IMR-90 (cell line): Measurements from ENCODE around the gene UXS1. TPM values are rescaled to one million over a fixed set of nuclear protein-coding genes. Genes with fewer than 3 reads are reported as not detected.

ENCODE experiments used
- ATAC-seq: fragments of 200-7000 bp; cut with Tn5 transposase; 2 replicates; pipeline ENCODE4 v1.9.1; 2020; ENCODE audit warnings: low read depth, mild to moderate bottlenecking, moderate library complexity
- BruUV-seq: library from RNA; stranded (reverse); fragments of 400-500 nt; replicated peaks from 2 replicates; lab custom pipeline; 2021; lab: Mats Ljungman, UMichigan
- CTCF ChIA-PET: fragments of 300-600 bp; formaldehyde crosslinking; extraction: SDS; loops from one replicate; lab custom pipeline; 2021; ENCODE audit warnings: antibody characterized with exemption; lab: Yijun Ruan, JAX
- POLR2A ChIA-PET: fragments of 300-600 bp; sonication (Branson Sonifier 250); formaldehyde crosslinking; loops from one replicate; lab custom pipeline; 2022; ENCODE audit warnings: antibody characterized with exemption; ENCODE audit not compliant: unreplicated experiment; lab: Charles Lee
- DNase-seq: peaks from one replicate; pipeline ENCODE4 v3.0.0; 2013
- H2AFZ ChIP-seq: replicated peaks from 2 replicates; pipeline ENCODE3; 2013; ENCODE audit warnings: low read length, mild to moderate bottlenecking; ENCODE audit not compliant: poor library complexity
- H2AK5ac ChIP-seq: 2 replicates; pipeline ENCODE4 v1.6.1; 2013; ENCODE audit warnings: low read depth, low read length, inconsistent platforms
- H2AK9ac ChIP-seq: replicated peaks from 2 replicates; pipeline ENCODE3; 2013; ENCODE audit warnings: mild to moderate bottlenecking, low read depth, low read length, moderate library complexity; ENCODE audit not compliant: poor library complexity
- H2BK120ac ChIP-seq: 2 replicates; pipeline ENCODE4 v1.6.1; 2013; ENCODE audit warnings: low read depth, low read length, inconsistent platforms
- H2BK15ac ChIP-seq: 3 replicates; pipeline ENCODE4 v1.6.1; 2013; ENCODE audit warnings: low read depth, low read length, inconsistent platforms
- H2BK20ac ChIP-seq: 2 replicates; pipeline ENCODE4 v1.6.1; 2013; ENCODE audit warnings: low read depth, mild to moderate bottlenecking, inconsistent platforms, low read length, moderate library complexity
- H2BK5ac ChIP-seq: 2 replicates; pipeline ENCODE4 v1.6.1; 2013; ENCODE audit warnings: mild to moderate bottlenecking, low read depth, low read length, inconsistent platforms; ENCODE audit not compliant: poor library complexity, severe bottlenecking
- H3K14ac ChIP-seq: replicated peaks from 2 replicates; pipeline ENCODE4 v1.6.1; 2013; ENCODE audit warnings: low read depth, low read length, inconsistent platforms
- H3K18ac ChIP-seq: 2 replicates; pipeline ENCODE4 v1.6.1; 2013; ENCODE audit warnings: low read depth, low read length, control low read depth
- H3K23ac ChIP-seq: 2 replicates; pipeline ENCODE4 v1.6.1; 2013; ENCODE audit warnings: low read depth, low read length, inconsistent platforms
- H3K27ac ChIP-seq: 2 replicates; pipeline ENCODE4 v1.5.1; 2013; ENCODE audit warnings: mild to moderate bottlenecking, control low read depth, low read length; ENCODE audit not compliant: insufficient read depth
- H3K27me3 ChIP-seq: 2 replicates; pipeline ENCODE4 v1.6.1; 2013; ENCODE audit warnings: low read length; ENCODE audit not compliant: control insufficient read depth, insufficient read depth
- H3K36me3 ChIP-seq: 2 replicates; pipeline ENCODE4 v1.6.1; 2013; ENCODE audit warnings: low read length, mixed read lengths; ENCODE audit not compliant: control insufficient read depth, insufficient read depth
- H3K4ac ChIP-seq: 2 replicates; pipeline ENCODE4 v1.6.1; 2013; ENCODE audit warnings: low read depth, low read length, inconsistent platforms
- H3K4me1 ChIP-seq: 2 replicates; pipeline ENCODE4 v1.6.1; 2013; ENCODE audit warnings: low read length, mixed read lengths; ENCODE audit not compliant: control insufficient read depth, insufficient read depth
- H3K4me2 ChIP-seq: 2 replicates; pipeline ENCODE4 v1.6.1; 2013; ENCODE audit warnings: low read depth, mild to moderate bottlenecking, control low read depth, low read length, moderate library complexity
- H3K4me3 ChIP-seq: 2 replicates; pipeline ENCODE4 v1.5.1; 2013; ENCODE audit warnings: low read depth, mild to moderate bottlenecking, control low read depth, low read length, moderate library complexity; ENCODE audit not compliant: insufficient read depth
- H3K56ac ChIP-seq: 2 replicates; pipeline ENCODE4 v1.6.1; 2013; ENCODE audit warnings: low read length, inconsistent platforms; ENCODE audit not compliant: insufficient read depth; ENCODE audit errors: extremely low read depth
- H3K79me1 ChIP-seq, 2 experiments: 2 replicates each; pipeline ENCODE4 v1.6.1; 2013; ENCODE audit warnings: low read length in 2 of 2, inconsistent platforms in 1 of 2, low read depth in 1 of 2
- H3K9ac ChIP-seq: 2 replicates; pipeline ENCODE4 v1.6.1; 2013; ENCODE audit warnings: low read depth, low read length, control low read depth
- H3K9me1 ChIP-seq: 2 replicates; pipeline ENCODE4 v1.6.1; 2013; ENCODE audit warnings: low read length, inconsistent platforms; ENCODE audit not compliant: insufficient read depth
- H3K9me3 ChIP-seq: 2 replicates; pipeline ENCODE4 v1.6.1; 2013; ENCODE audit warnings: low read length; ENCODE audit not compliant: control insufficient read depth, insufficient read depth
- H4K20me1 ChIP-seq: 2 replicates; pipeline ENCODE4 v1.6.1; 2013; ENCODE audit warnings: low read length, inconsistent platforms; ENCODE audit not compliant: insufficient read depth
- H4K5ac ChIP-seq: 2 replicates; pipeline ENCODE4 v1.6.1; 2013; ENCODE audit warnings: mild to moderate bottlenecking, low read depth, low read length, control low read depth
- H4K8ac ChIP-seq, 2 experiments: 2 replicates each; pipeline ENCODE4 v1.6.1; 2013; ENCODE audit warnings: low read depth in 2 of 2, low read length in 2 of 2, control low read depth in 1 of 2, inconsistent platforms in 1 of 2
- H4K91ac ChIP-seq: 2 replicates; pipeline ENCODE4 v1.6.1; 2013; ENCODE audit warnings: low read depth, low read length, inconsistent platforms; ENCODE audit not compliant: insufficient read depth
- BHLHE40 ChIP-seq: fragments of 150-350 bp; IDR thresholded peaks from 2 replicates; pipeline ENCODE4 v1.6.1; 2016; ENCODE audit warnings: mild to moderate bottlenecking, low read depth, low read length
- CHD1 ChIP-seq: IDR thresholded peaks from 2 replicates; pipeline ENCODE4 v1.6.1; 2012; ENCODE audit warnings: low read depth, low read length, improper control_type of control experiment
- FOS ChIP-seq: fragments of 150-350 bp; IDR thresholded peaks from 2 replicates; pipeline ENCODE4 v1.6.1; 2016; ENCODE audit warnings: low read depth, low read length
- MXI1 ChIP-seq: IDR thresholded peaks from 2 replicates; pipeline ENCODE4 v1.6.1; 2012; ENCODE audit warnings: low read depth, mild to moderate bottlenecking, low read length, moderate library complexity, borderline replicate concordance
- RCOR1 ChIP-seq: IDR thresholded peaks from 2 replicates; pipeline ENCODE4 v1.6.1; 2012; ENCODE audit warnings: mild to moderate bottlenecking, low read length, improper control_type of control experiment; ENCODE audit not compliant: insufficient replicate concordance
- RFX5 ChIP-seq: IDR thresholded peaks from 2 replicates; pipeline ENCODE4 v1.8.0; 2012; ENCODE audit warnings: low read depth, mild to moderate bottlenecking, low read length, moderate library complexity
- WGBS, 2 experiments: methylation state at CpG; one replicate each; pipeline versions ENCODE4 v1.1.5 to v1.1.7; 2013; ENCODE audit warnings: missing lambda C conversion rate in 2 of 2; ENCODE audit not compliant: insufficient read length in 1 of 2; ENCODE audit errors: extremely low coverage in 2 of 2; 5-methylcytosine and 5-hydroxymethylcytosine counted together
- dilution Hi-C: fragments of 300-500 bp; cut with HindIII; formaldehyde crosslinking; loops from one replicate; pipeline ENCODE4 v1.14.3; 2018; ENCODE audit warnings: low sequenced_read_pairs; ENCODE audit not compliant: unreplicated experiment
- in situ Hi-C: fragments of 300-500 bp; cut with MboI; formaldehyde crosslinking; loops from 3 replicates; pipeline ENCODE4 v1.14.3; 2019; ENCODE audit warnings: low sequenced_read_pairs, inconsistent platforms, mixed read lengths
- intact Hi-C: fragments of 100-400 bp; cut with micrococcal nuclease; formaldehyde crosslinking; loops from 2 replicates; pipeline ENCODE4 v1.10.0; 2022
- polyA plus RNA-seq, 3 experiments: library from polyadenylated mRNA; depleted of rRNA; stranded (reverse); fragments of >200 nt; gene quantifications; 2 replicates each; pipeline ENCODE4 v1.2.3, GENCODE V29; 2012; ENCODE audit warnings: low replicate concordance in 1 of 3
- total RNA-seq: library from RNA; depleted of rRNA; stranded (reverse); fragments of >200 nt; gene quantifications from 2 replicates; pipeline ENCODE4 v1.2.3, GENCODE V29; 2012

Gene UXS1
- total and polyA plus RNA-seq, 2 of the 4 experiments (the other 2 are of a cell fraction), result 33.7 to 54.3 TPM

DNA sequence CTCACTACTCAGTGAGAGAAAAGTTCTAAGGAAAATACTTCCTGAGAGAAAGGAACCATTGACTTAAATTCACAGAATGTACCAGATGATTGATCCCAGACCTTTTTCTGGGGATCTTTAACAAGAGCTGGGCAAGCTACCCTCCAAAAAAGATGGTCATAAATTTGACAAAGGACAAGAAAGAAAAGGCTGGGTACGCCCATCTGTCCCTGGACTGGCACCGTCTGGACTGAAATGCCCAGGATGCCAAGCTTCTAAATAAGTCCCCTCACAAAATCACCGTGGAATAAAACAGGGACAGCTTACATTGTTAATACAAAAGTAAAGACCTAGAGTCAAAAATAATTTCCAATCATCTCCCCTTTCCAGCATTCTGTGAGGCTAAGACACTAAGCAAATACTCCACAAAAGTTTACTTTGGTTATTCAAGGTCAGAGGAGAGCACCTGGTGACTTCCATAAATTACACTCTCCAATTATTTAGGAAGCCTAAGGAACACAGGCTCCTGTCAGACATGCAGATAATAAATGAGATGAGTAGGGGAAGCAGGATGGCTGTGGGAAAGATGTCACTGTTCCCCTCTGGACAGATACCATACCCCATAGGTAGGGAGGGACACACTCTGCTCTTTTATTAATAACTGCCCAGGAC lies 69.9 kb downstream of the UXS1 start:
- Histone ChIP-seq H4K8ac (no peak overlapping the region), H3K36me3 (peaks cover 22% of the 10 kb centered on the region), H3K4me1 (peaks cover 6% of the 10 kb centered on the region; the same call in 1 of the 2 replicates), H2BK20ac (no peak overlapping the region), H3K9ac (no peak overlapping the region), H3K4ac (no peak overlapping the region), H4K20me1 (no peaks in the 10 kb centered on the region), H2BK15ac (no peak overlapping the region), H3K79me1 (peaks cover 5 to 9% of the 10 kb centered on the region in 2 experiments; a peak in 3 of 4 replicates), H3K14ac (no peak overlapping the region), H3K27me3 (no peaks in the 10 kb centered on the region), H2BK120ac (no peak overlapping the region), H3K27ac (no peak overlapping the region), H3K4me2 (no peak overlapping the region), H3K23ac (no peak overlapping the region), H2AK9ac (no peak overlapping the region), H2BK5ac (no peak overlapping the region), H2AK5ac (no peak overlapping the region), H3K56ac (no peak overlapping the region), H3K18ac (no peak overlapping the region), H4K91ac (no peak overlapping the region), H4K5ac (no peak overlapping the region), H2AFZ (no peak overlapping the region), H3K9me1 (peaks cover 8% of the 10 kb centered on the region; the same call in 1 of the 2 replicates), H3K9me3 (no peaks in the 10 kb centered on the region), H3K4me3 (no peak overlapping the region)
- TF ChIP-seq FOS, result no peak
- no peak for TF ChIP-seq RFX5
- TF ChIP-seq RCOR1, result no peak
- TF ChIP-seq BHLHE40, result no peak
- no peak for TF ChIP-seq CHD1
- TF ChIP-seq MXI1, result no peak
- in situ Hi-C loops, result no loop called here
- DNase-seq, result no peak
- 80% methylated on average over 1 of the region's 3 CpGs; no CpG with 5 or more reads in 1 of the 2 experiments for WGBS, 2 experiments
- ChIA-PET CTCF (interaction anchor here (0.7 kb wide), 1 partner anchor 42 kb away, joined by 4 read pairs; no protein-coding TSS in a partner anchor), POLR2A (no interaction called here)
- no peak for ATAC-seq
- BruUV-seq, result no TSS peak
- intact Hi-C loops, result no loop called here
- dilution Hi-C loops, result no loop called here
